Measurements from ENCODE around the gene PTP4A2.

DNA sequence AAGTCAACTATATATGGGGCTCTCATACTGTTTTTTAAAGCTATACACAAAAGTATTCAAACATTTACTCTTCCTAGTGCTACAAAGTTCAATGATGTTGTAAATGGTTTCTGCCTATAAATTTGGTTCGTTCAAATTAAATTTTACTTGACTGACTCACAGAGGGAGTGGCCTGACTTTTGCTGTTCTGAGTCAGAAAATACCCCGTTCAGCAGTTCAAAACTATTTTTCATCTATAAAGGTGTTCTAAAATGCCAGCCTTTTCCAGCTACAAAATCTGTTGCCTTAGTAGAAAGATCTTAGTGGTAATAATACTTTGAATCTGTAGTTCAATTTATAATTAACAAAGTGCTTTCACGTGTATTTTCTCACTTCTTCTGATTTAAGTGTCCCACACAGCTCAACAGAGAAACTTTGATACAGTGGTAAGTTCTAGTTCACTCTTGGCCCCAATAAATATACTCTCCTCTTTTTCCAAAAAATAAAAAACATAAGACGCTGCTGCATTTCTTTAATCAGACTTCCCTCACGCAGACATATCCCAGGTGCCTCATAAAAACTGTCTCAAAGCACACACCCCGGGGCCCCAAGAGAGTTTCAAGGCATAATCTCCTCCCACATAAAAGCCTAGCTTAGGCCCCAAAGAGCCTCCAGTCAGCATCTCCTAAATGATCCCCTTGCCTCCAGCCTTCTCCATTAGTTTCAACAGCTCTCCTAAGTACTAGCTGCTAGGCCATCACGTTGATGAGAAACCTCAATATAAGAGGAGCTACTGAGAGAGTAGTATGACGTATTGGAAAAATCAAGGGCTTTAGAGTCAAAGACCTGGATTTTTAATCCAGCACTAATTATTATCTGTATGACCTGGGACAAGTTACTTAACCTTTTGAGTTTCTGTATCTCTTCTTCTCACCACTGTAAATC lies 3.2 kb downstream of the PTP4A2 start:
- TF ChIP-seq POLR2AphosphoS5 (IDR thresholded peaks at IDR 0.05; ENCODE audit: borderline replicate concordance, low read depth, low read length) (peak; percentile 53), EZH2 (IDR thresholded peaks at IDR 0.05) (no peak), FOXP2 (optimal IDR thresholded peaks at IDR 0.05; ENCODE audit: control extremely low read depth, extremely low read length, insufficient read depth) (no peak)
